IMR-90 (cell line): ENCODE data around the gene MSH2.
"Not testable (repeated sequence)": the region's sequence is repeated elsewhere in the genome, so short reads cannot be mapped to it uniquely, and the experiment has no call there.

Source experiments
- CEBPB ChIP-seq: IDR thresholded peaks from 2 replicates; pipeline ENCODE4 v1.6.1; 2012; ENCODE audit warnings: low read depth, low read length, improper control_type of control experiment
- MAZ ChIP-seq: IDR thresholded peaks from 2 replicates; pipeline ENCODE4 v1.6.1; 2012; ENCODE audit warnings: low read depth, mild to moderate bottlenecking, low read length, improper control_type of control experiment, moderate library complexity, borderline replicate concordance
- MXI1 ChIP-seq: IDR thresholded peaks from 2 replicates; pipeline ENCODE4 v1.6.1; 2012; ENCODE audit warnings: low read depth, mild to moderate bottlenecking, low read length, moderate library complexity, borderline replicate concordance
- NFE2L2 ChIP-seq: fragments of 150-350 bp; IDR thresholded peaks from 2 replicates; pipeline ENCODE4 v1.6.1; 2016; ENCODE audit warnings: low read depth, mild to moderate bottlenecking, low read length
- POLR2A ChIP-seq: IDR thresholded peaks from 2 replicates; pipeline ENCODE4 v1.6.1; 2012; ENCODE audit warnings: mild to moderate bottlenecking, low read depth, low read length
- RAD21 ChIP-seq: IDR thresholded peaks from 2 replicates; pipeline ENCODE4 v1.6.1; 2012; ENCODE audit warnings: low read length, improper control_type of control experiment
- RCOR1 ChIP-seq: IDR thresholded peaks from 2 replicates; pipeline ENCODE4 v1.6.1; 2012; ENCODE audit warnings: mild to moderate bottlenecking, low read length, improper control_type of control experiment; ENCODE audit not compliant: insufficient replicate concordance
- RFX5 ChIP-seq: IDR thresholded peaks from 2 replicates; pipeline ENCODE4 v1.8.0; 2012; ENCODE audit warnings: low read depth, mild to moderate bottlenecking, low read length, moderate library complexity
- SMC3 ChIP-seq: fragments of 150-350 bp; IDR thresholded peaks from 2 replicates; pipeline ENCODE4 v1.6.1; 2016; ENCODE audit warnings: low read depth, mild to moderate bottlenecking, antibody characterized with exemption, low read length, moderate library complexity
- USF2 ChIP-seq: fragments of 150-350 bp; IDR thresholded peaks from 2 replicates; pipeline ENCODE4 v1.6.1; 2017; ENCODE audit warnings: mild to moderate bottlenecking, antibody characterized with exemption, low read length, low read depth
- TF ChIP-seq, protein P1 (sequence below): conservative IDR thresholded peaks from 2 replicates; pipeline ENCODE4 v1.5.1; 2012; ENCODE audit warnings: mild to moderate bottlenecking, low read depth, low read length, improper control_type of control experiment

DNA sequence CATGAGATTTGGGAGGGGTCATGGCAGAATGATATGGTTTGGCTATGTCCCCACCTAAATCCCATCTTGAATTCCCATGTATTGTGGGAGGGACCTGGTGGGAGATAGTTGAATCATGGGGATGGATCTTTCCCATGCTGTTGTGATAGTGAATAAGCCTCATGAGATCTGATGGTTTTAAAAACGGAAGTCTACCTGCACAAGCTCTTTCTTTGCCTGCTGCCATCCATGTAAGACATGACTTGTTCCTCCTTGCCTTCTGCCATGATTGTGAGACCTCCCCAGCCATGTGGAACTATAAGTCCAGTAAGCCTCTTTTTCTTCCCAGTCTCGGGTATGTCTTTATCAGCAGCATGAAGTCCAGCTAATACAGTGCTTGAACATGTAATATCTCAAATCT is 5.0 kb downstream of the MSH2 start:
- TF ChIP-seq, protein P1, sequence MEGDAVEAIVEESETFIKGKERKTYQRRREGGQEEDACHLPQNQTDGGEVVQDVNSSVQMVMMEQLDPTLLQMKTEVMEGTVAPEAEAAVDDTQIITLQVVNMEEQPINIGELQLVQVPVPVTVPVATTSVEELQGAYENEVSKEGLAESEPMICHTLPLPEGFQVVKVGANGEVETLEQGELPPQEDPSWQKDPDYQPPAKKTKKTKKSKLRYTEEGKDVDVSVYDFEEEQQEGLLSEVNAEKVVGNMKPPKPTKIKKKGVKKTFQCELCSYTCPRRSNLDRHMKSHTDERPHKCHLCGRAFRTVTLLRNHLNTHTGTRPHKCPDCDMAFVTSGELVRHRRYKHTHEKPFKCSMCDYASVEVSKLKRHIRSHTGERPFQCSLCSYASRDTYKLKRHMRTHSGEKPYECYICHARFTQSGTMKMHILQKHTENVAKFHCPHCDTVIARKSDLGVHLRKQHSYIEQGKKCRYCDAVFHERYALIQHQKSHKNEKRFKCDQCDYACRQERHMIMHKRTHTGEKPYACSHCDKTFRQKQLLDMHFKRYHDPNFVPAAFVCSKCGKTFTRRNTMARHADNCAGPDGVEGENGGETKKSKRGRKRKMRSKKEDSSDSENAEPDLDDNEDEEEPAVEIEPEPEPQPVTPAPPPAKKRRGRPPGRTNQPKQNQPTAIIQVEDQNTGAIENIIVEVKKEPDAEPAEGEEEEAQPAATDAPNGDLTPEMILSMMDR, result not testable (repeated sequence)
- not testable (repeated sequence) for TF ChIP-seq SMC3, NFE2L2, POLR2A, RFX5, USF2, MXI1, RAD21, CEBPB, MAZ, RCOR1
